GM19395 (cell line): ENCODE data around the gene NUDT8.
A peak's percentile ranks its signal among the peaks of the same experiment; 100 is the strongest.
"Not testable (repeated sequence)": the region's sequence is repeated elsewhere in the genome, so short reads cannot be mapped to it uniquely, and the experiment has no call there.

Experiments
- ATAC-seq: cut with Tn5 transposase; IDR thresholded peaks from one replicate; pipeline ENCODE4 v1.9.1; 2021; ENCODE audit warnings: mild to moderate bottlenecking, moderate library complexity; ENCODE audit not compliant: unreplicated experiment

The NUDT8 gene

GRCh38 chr11:67662142-67662834 lies 32.6 kb upstream of the NUDT8 start:
- ATAC-seq: no peak

GRCh38 chr11:67660752-67661151 lies 31.0 kb upstream of the NUDT8 start:
- not testable (repeated sequence) for ATAC-seq

GRCh38 chr11:67659651-67660165 lies 30.0 kb upstream of the NUDT8 start:
- ATAC-seq: not testable (repeated sequence)

GRCh38 chr11:67657300-67657699 lies 27.6 kb upstream of the NUDT8 start:
- no peak for ATAC-seq

- ATAC-seq: no peak
These were observed 26.7 kb upstream of the NUDT8 start for GRCh38 chr11:67656278-67656922.

- no peak for ATAC-seq
These were observed 24.5 kb upstream of the NUDT8 start for GRCh38 chr11:67654225-67654624.

GRCh38 chr11:67652965-67653845 lies 23.5 kb upstream of the NUDT8 start:
- ATAC-seq: no peak

- no peak for ATAC-seq
These were observed 22.4 kb upstream of the NUDT8 start for GRCh38 chr11:67651976-67652781.

GRCh38 chr11:67649634-67650510 lies 20.1 kb upstream of the NUDT8 start:
- no peak for ATAC-seq

GRCh38 chr11:67648796-67649613 lies 19.3 kb upstream of the NUDT8 start:
- no peak for ATAC-seq

GRCh38 chr11:67648140-67648795 lies 18.5 kb upstream of the NUDT8 start:
- ATAC-seq: peak; percentile 62

- ATAC-seq: no peak
These were observed 17.7 kb upstream of the NUDT8 start for GRCh38 chr11:67647471-67647870.

GRCh38 chr11:67646535-67647336 lies 17.0 kb upstream of the NUDT8 start:
- ATAC-seq: no peak

- ATAC-seq: no peak
These were observed 16.1 kb upstream of the NUDT8 start for GRCh38 chr11:67645521-67646461.

GRCh38 chr11:67644472-67645418 lies 15.0 kb upstream of the NUDT8 start:
- ATAC-seq: no peak
